Brain microvascular endothelial cell (primary cell): ENCODE data around the gene GIGYF1.

Source experiments
- DNase-seq: peaks from one replicate; pipeline ENCODE4 v3.0.0-alpha.2; 2020
- H3K27ac ChIP-seq: fragments of 250-450 bp; sonication (Bioruptor Pico); 2 replicates; pipeline ENCODE4 v1.5.1; 2020; ENCODE audit warnings: mild to moderate bottlenecking, moderate library complexity
- H3K27me3 ChIP-seq: fragments of 250-450 bp; sonication (Bioruptor Pico); replicated peaks from 2 replicates; pipeline ENCODE4 v1.5.1; 2020; ENCODE audit warnings: mild to moderate bottlenecking
- H3K36me3 ChIP-seq: fragments of 250-450 bp; sonication (Bioruptor Pico); replicated peaks from 2 replicates; pipeline ENCODE4 v1.5.1; 2020; ENCODE audit warnings: mild to moderate bottlenecking
- H3K4me3 ChIP-seq: 2 replicates; pipeline ENCODE4 v1.5.1; 2011; ENCODE audit warnings: low read depth, mild to moderate bottlenecking, control low read depth, low read length, moderate library complexity
- CTCF ChIP-seq: IDR thresholded peaks from 2 replicates; pipeline ENCODE4 v1.5.1; 2011; ENCODE audit warnings: low read depth, mild to moderate bottlenecking, moderate library complexity, low read length, control low read depth, inconsistent platforms; ENCODE audit errors: missing control alignments
- in situ Hi-C: cut with HindIII; loops from 2 replicates; pipeline ENCODE4 v1.10.0; 2017; ENCODE audit warnings: low sequenced_read_pairs, low pct_ligation_motif_present

GIGYF1 gene

GRCh38 chr7:100684534-100685042 lies 9.5 kb downstream of the GIGYF1 start:
- TF ChIP-seq CTCF, result no peak
- DNase-seq, result no peak
- Histone ChIP-seq H3K27ac (no peak overlapping the region), H3K27me3 (no peaks in the 10 kb centered on the region), H3K36me3 (peaks cover 67% of the 10 kb centered on the region), H3K4me3 (no peak overlapping the region)
- in situ Hi-C loops, result no loop called here

- in situ Hi-C loops, result no loop called here
- H3K27me3 ChIP-seq, result no peaks in the 10 kb centered on the region
- H3K36me3 ChIP-seq, result peaks cover 73% of the 10 kb centered on the region
- no peak for TF ChIP-seq CTCF
- no peak overlapping the region for H3K4me3 ChIP-seq
- no peak overlapping the region for H3K27ac ChIP-seq
- DNase-seq, result no peak
Measured at GRCh38 chr7:100683659-100684533, 10.2 kb downstream of the GIGYF1 start.

GRCh38 chr7:100682991-100683658 lies 10.9 kb downstream of the GIGYF1 start:
- H3K27ac ChIP-seq, result no peak overlapping the region
- no peak for DNase-seq
- peaks cover 76% of the 10 kb centered on the region for H3K36me3 ChIP-seq
- H3K27me3 ChIP-seq, result no peaks in the 10 kb centered on the region
- TF ChIP-seq CTCF, result no peak
- in situ Hi-C loops, result no loop called here
- no peak overlapping the region for H3K4me3 ChIP-seq

- DNase-seq, result no peak
- Histone ChIP-seq H3K27ac (no peak overlapping the region), H3K36me3 (peaks cover 80% of the 10 kb centered on the region), H3K27me3 (no peaks in the 10 kb centered on the region), H3K4me3 (no peak overlapping the region)
- in situ Hi-C loops, result no loop called here
- TF ChIP-seq CTCF, result no peak
Measured at GRCh38 chr7:100682228-100682741, 11.8 kb downstream of the GIGYF1 start.

- TF ChIP-seq CTCF, result no peak
- Histone ChIP-seq H3K27me3 (no peaks in the 10 kb centered on the region), H3K4me3 (no peak overlapping the region), H3K27ac (no peak overlapping the region), H3K36me3 (peaks cover 80% of the 10 kb centered on the region)
- DNase-seq, result no peak
- in situ Hi-C loops, result no loop called here
Measured at GRCh38 chr7:100681491-100682227, 12.4 kb downstream of the GIGYF1 start.
